ENCODE results near the gene DLL4.

Gene DLL4

GRCh38 chr15:40915116-40915661 is 14.0 kb upstream of the DLL4 start:
- Histone ChIP-seq H3K9me3 (ENCODE audit: control insufficient read depth, low read length) (no peaks in the 10 kb centered on the region), H3K27ac (ENCODE audit: insufficient read depth, low read length, poor library complexity, severe bottlenecking) (no peak overlapping the region), H3K4me1 (ENCODE audit: control insufficient read depth, insufficient read depth, low read length, poor library complexity, severe bottlenecking) (no peaks in the 10 kb centered on the region), H3K27me3 (replicated peaks; ENCODE audit: control insufficient read depth, insufficient read depth, low read length, poor library complexity, severe bottlenecking) (no peaks in the 10 kb centered on the region), H3K36me3 (ENCODE audit: control insufficient read depth, insufficient read depth, low read length) (no peaks in the 10 kb centered on the region), H3K4me3 (ENCODE audit: insufficient read depth, low read depth, low read length, poor library complexity, severe bottlenecking) (no peak overlapping the region)
- DNase-seq: no peak

- no peaks in the 10 kb centered on the region for H3K36me3 ChIP-seq (ENCODE audit: control insufficient read depth, insufficient read depth, low read length)
- no peaks in the 10 kb centered on the region for H3K9me3 ChIP-seq (ENCODE audit: control insufficient read depth, low read length)
- H3K4me3 ChIP-seq (ENCODE audit: insufficient read depth, low read depth, low read length, poor library complexity, severe bottlenecking): no peak overlapping the region
- no peaks in the 10 kb centered on the region for H3K27me3 ChIP-seq (replicated peaks; ENCODE audit: control insufficient read depth, insufficient read depth, low read length, poor library complexity, severe bottlenecking)
- H3K27ac ChIP-seq (ENCODE audit: insufficient read depth, low read length, poor library complexity, severe bottlenecking): no peak overlapping the region
- no peaks in the 10 kb centered on the region for H3K4me1 ChIP-seq (ENCODE audit: control insufficient read depth, insufficient read depth, low read length, poor library complexity, severe bottlenecking)
- no peak for DNase-seq
Measured at GRCh38 chr15:40915679-40916078, 13.5 kb upstream of the DLL4 start.

GRCh38 chr15:40917585-40917984 is 11.6 kb upstream of the DLL4 start:
- Histone ChIP-seq H3K9me3 (ENCODE audit: control insufficient read depth, low read length) (no peaks in the 10 kb centered on the region), H3K4me1 (ENCODE audit: control insufficient read depth, insufficient read depth, low read length, poor library complexity, severe bottlenecking) (no peaks in the 10 kb centered on the region), H3K27me3 (replicated peaks; ENCODE audit: control insufficient read depth, insufficient read depth, low read length, poor library complexity, severe bottlenecking) (no peaks in the 10 kb centered on the region), H3K4me3 (ENCODE audit: insufficient read depth, low read depth, low read length, poor library complexity, severe bottlenecking) (no peak overlapping the region), H3K27ac (ENCODE audit: insufficient read depth, low read length, poor library complexity, severe bottlenecking) (no peak overlapping the region), H3K36me3 (ENCODE audit: control insufficient read depth, insufficient read depth, low read length) (no peaks in the 10 kb centered on the region)
- no peak for DNase-seq

- Histone ChIP-seq H3K27ac (ENCODE audit: insufficient read depth, low read length, poor library complexity, severe bottlenecking) (no peak overlapping the region), H3K4me1 (ENCODE audit: control insufficient read depth, insufficient read depth, low read length, poor library complexity, severe bottlenecking) (no peaks in the 10 kb centered on the region), H3K27me3 (replicated peaks; ENCODE audit: control insufficient read depth, insufficient read depth, low read length, poor library complexity, severe bottlenecking) (no peaks in the 10 kb centered on the region), H3K36me3 (ENCODE audit: control insufficient read depth, insufficient read depth, low read length) (no peaks in the 10 kb centered on the region), H3K4me3 (ENCODE audit: insufficient read depth, low read depth, low read length, poor library complexity, severe bottlenecking) (no peak overlapping the region), H3K9me3 (ENCODE audit: control insufficient read depth, low read length) (no peaks in the 10 kb centered on the region)
- DNase-seq: no peak
Measured at GRCh38 chr15:40918146-40918798, 10.9 kb upstream of the DLL4 start.

- no peaks in the 10 kb centered on the region for H3K4me1 ChIP-seq (ENCODE audit: control insufficient read depth, insufficient read depth, low read length, poor library complexity, severe bottlenecking)
- H3K4me3 ChIP-seq (ENCODE audit: insufficient read depth, low read depth, low read length, poor library complexity, severe bottlenecking): no peak overlapping the region
- no peak for DNase-seq
- H3K36me3 ChIP-seq (ENCODE audit: control insufficient read depth, insufficient read depth, low read length): no peaks in the 10 kb centered on the region
- H3K27me3 ChIP-seq (replicated peaks; ENCODE audit: control insufficient read depth, insufficient read depth, low read length, poor library complexity, severe bottlenecking): no peaks in the 10 kb centered on the region
- no peak overlapping the region for H3K27ac ChIP-seq (ENCODE audit: insufficient read depth, low read length, poor library complexity, severe bottlenecking)
- H3K9me3 ChIP-seq (ENCODE audit: control insufficient read depth, low read length): no peaks in the 10 kb centered on the region
Measured at GRCh38 chr15:40918799-40919392, 10.2 kb upstream of the DLL4 start.

- Histone ChIP-seq H3K4me3 (ENCODE audit: insufficient read depth, low read depth, low read length, poor library complexity, severe bottlenecking) (no peak overlapping the region), H3K27ac (ENCODE audit: insufficient read depth, low read length, poor library complexity, severe bottlenecking) (no peak overlapping the region), H3K27me3 (replicated peaks; ENCODE audit: control insufficient read depth, insufficient read depth, low read length, poor library complexity, severe bottlenecking) (peaks cover 14% of the 10 kb centered on the region), H3K4me1 (ENCODE audit: control insufficient read depth, insufficient read depth, low read length, poor library complexity, severe bottlenecking) (peaks cover 17% of the 10 kb centered on the region), H3K36me3 (ENCODE audit: control insufficient read depth, insufficient read depth, low read length) (no peaks in the 10 kb centered on the region), H3K9me3 (ENCODE audit: control insufficient read depth, low read length) (no peaks in the 10 kb centered on the region)
- no peak for DNase-seq
Measured at GRCh38 chr15:40921949-40922607, 7.1 kb upstream of the DLL4 start.

- peaks cover 22% of the 10 kb centered on the region for H3K4me1 ChIP-seq (ENCODE audit: control insufficient read depth, insufficient read depth, low read length, poor library complexity, severe bottlenecking)
- H3K27me3 ChIP-seq (replicated peaks; ENCODE audit: control insufficient read depth, insufficient read depth, low read length, poor library complexity, severe bottlenecking): peaks cover 19% of the 10 kb centered on the region
- no peaks in the 10 kb centered on the region for H3K36me3 ChIP-seq (ENCODE audit: control insufficient read depth, insufficient read depth, low read length)
- no peak overlapping the region for H3K27ac ChIP-seq (ENCODE audit: insufficient read depth, low read length, poor library complexity, severe bottlenecking)
- H3K9me3 ChIP-seq (ENCODE audit: control insufficient read depth, low read length): no peaks in the 10 kb centered on the region
- no peak for DNase-seq
- H3K4me3 ChIP-seq (ENCODE audit: insufficient read depth, low read depth, low read length, poor library complexity, severe bottlenecking): no peak overlapping the region
Measured at GRCh38 chr15:40922608-40923005, 6.5 kb upstream of the DLL4 start.

- no peak overlapping the region for H3K27ac ChIP-seq (ENCODE audit: insufficient read depth, low read length, poor library complexity, severe bottlenecking)
- DNase-seq: no peak
- H3K4me1 ChIP-seq (ENCODE audit: control insufficient read depth, insufficient read depth, low read length, poor library complexity, severe bottlenecking): peaks cover 32% of the 10 kb centered on the region
- H3K27me3 ChIP-seq (replicated peaks; ENCODE audit: control insufficient read depth, insufficient read depth, low read length, poor library complexity, severe bottlenecking): peaks cover 29% of the 10 kb centered on the region
- H3K36me3 ChIP-seq (ENCODE audit: control insufficient read depth, insufficient read depth, low read length): no peaks in the 10 kb centered on the region
- no peak overlapping the region for H3K4me3 ChIP-seq (ENCODE audit: insufficient read depth, low read depth, low read length, poor library complexity, severe bottlenecking)
- no peaks in the 10 kb centered on the region for H3K9me3 ChIP-seq (ENCODE audit: control insufficient read depth, low read length)
Measured at GRCh38 chr15:40923551-40923950, 5.6 kb upstream of the DLL4 start.

GRCh38 chr15:40925495-40925862 is 3.7 kb upstream of the DLL4 start:
- peak overlapping the region; percentile 32 for H3K4me3 ChIP-seq (ENCODE audit: insufficient read depth, low read depth, low read length, poor library complexity, severe bottlenecking)
- no peak overlapping the region for H3K27ac ChIP-seq (ENCODE audit: insufficient read depth, low read length, poor library complexity, severe bottlenecking)
- peaks cover 51% of the 10 kb centered on the region for H3K4me1 ChIP-seq (ENCODE audit: control insufficient read depth, insufficient read depth, low read length, poor library complexity, severe bottlenecking)
- DNase-seq: no peak
- H3K36me3 ChIP-seq (ENCODE audit: control insufficient read depth, insufficient read depth, low read length): no peaks in the 10 kb centered on the region
- peaks cover 48% of the 10 kb centered on the region for H3K27me3 ChIP-seq (replicated peaks; ENCODE audit: control insufficient read depth, insufficient read depth, low read length, poor library complexity, severe bottlenecking)
- H3K9me3 ChIP-seq (ENCODE audit: control insufficient read depth, low read length): no peaks in the 10 kb centered on the region

All from effector memory CD4-positive, alpha-beta T cell (primary cell).